ENCODE results near the gene PRKCQ.
"Not testable (repeated sequence)": the region's sequence is repeated elsewhere in the genome, so short reads cannot be mapped to it uniquely, and the experiment has no call there.

The PRKCQ gene

GRCh38 chr10:6592080-6592479, 12.0 kb upstream of the PRKCQ start:
- DNase-seq: no peak

GRCh38 chr10:6591668-6592067, 11.6 kb upstream of the PRKCQ start:
- DNase-seq: no peak

- no peak for DNase-seq
These were observed 10.0 kb upstream of the PRKCQ start for GRCh38 chr10:6590100-6590499.

- DNase-seq: no peak
These were observed 9.4 kb upstream of the PRKCQ start for GRCh38 chr10:6589287-6590094.

- DNase-seq: no peak
These were observed 8.8 kb upstream of the PRKCQ start for GRCh38 chr10:6588845-6589244.

GRCh38 chr10:6588082-6588481, 8.0 kb upstream of the PRKCQ start:
- no peak for DNase-seq

GRCh38 chr10:6586501-6586900, 6.4 kb upstream of the PRKCQ start:
- no peak for DNase-seq

GRCh38 chr10:6583447-6583846, 3.4 kb upstream of the PRKCQ start:
- peak in 1 of 2 donors; percentile 55 for DNase-seq

- not testable (repeated sequence) for DNase-seq
These were observed 2.8 kb upstream of the PRKCQ start for GRCh38 chr10:6582913-6583312.

GRCh38 chr10:6582298-6582697, 2.2 kb upstream of the PRKCQ start:
- DNase-seq: no peak

GRCh38 chr10:6581778-6582228, 1.7 kb upstream of the PRKCQ start:
- no peak for DNase-seq

- DNase-seq: not testable (repeated sequence)
These were observed 1.1 kb upstream of the PRKCQ start for GRCh38 chr10:6581223-6581622.

- DNase-seq: peak; percentile 84 to 90
These were observed 378 bp upstream of the PRKCQ start for GRCh38 chr10:6580279-6581029.

GRCh38 chr10:6579183-6579903, 733 bp downstream of the PRKCQ start:
- DNase-seq: no peak

- no peak for DNase-seq
These were observed 1.3 kb downstream of the PRKCQ start for GRCh38 chr10:6578795-6579182.

- DNase-seq: no peak
These were observed 1.8 kb downstream of the PRKCQ start for GRCh38 chr10:6578251-6578771.

GRCh38 chr10:6576326-6576725, 3.8 kb downstream of the PRKCQ start:
- DNase-seq: no peak

- DNase-seq: no peak
These were observed 5.4 kb downstream of the PRKCQ start for GRCh38 chr10:6574664-6575176.

GRCh38 chr10:6570893-6571292, 9.2 kb downstream of the PRKCQ start:
- DNase-seq: no peak

GRCh38 chr10:6569259-6569658, 10.8 kb downstream of the PRKCQ start:
- DNase-seq: no peak

- DNase-seq: no peak
These were observed 12.2 kb downstream of the PRKCQ start for GRCh38 chr10:6567884-6568283.

GRCh38 chr10:6567203-6567703, 12.8 kb downstream of the PRKCQ start:
- no peak for DNase-seq

GRCh38 chr10:6565588-6565987, 14.5 kb downstream of the PRKCQ start:
- no peak for DNase-seq

All from stimulated activated CD4-positive, alpha-beta T cell treated with anti-CD3 and anti-CD28 coated beads, Interleukin-2, amount 100 ng/mL, for 48 hours (primary cell).